Esophagus squamous epithelium (tissue), 4 donors: ENCODE results near the gene OSCP1.

ENCODE experiments used
- CTCF ChIP-seq, 6 experiments: fragments of 450-650 bp in 4 of 6; fragments of 200-600 bp in 2 of 6; sonication (generic) in 2 of 6; IDR thresholded peaks; one replicate each; pipeline ENCODE4 v1.5.1; 2016 to 2019; ENCODE audit warnings: antibody characterized with exemption in 6 of 6, mild to moderate bottlenecking in 4 of 6, moderate library complexity in 4 of 6
- POLR2A ChIP-seq, 4 donors: fragments of 450-650 bp; IDR thresholded peaks; one replicate each; pipeline ENCODE4 v1.6.1; 2017; ENCODE audit warnings: antibody characterized with exemption in 4 of 4, mild to moderate bottlenecking in 4 of 4, moderate library complexity in 3 of 4

- no peak for TF ChIP-seq CTCF (IDR thresholded peaks at IDR 0.05)
- TF ChIP-seq POLR2A (IDR thresholded peaks at IDR 0.05), result no peak
Observed at GRCh38 chr1:36464605-36465393, 14.5 kb upstream of the OSCP1 start.
